SK-N-SH treated with all-trans-retinoic acid at 6 μM for 48 hours (cell line): ENCODE results near the gene SESN2.

Source experiments
- ATAC-seq: fragments of 200-7000 bp; cut with Tn5 transposase; 3 replicates; pipeline ENCODE4 v1.9.1; 2020; ENCODE audit warnings: mild to moderate bottlenecking, moderate library complexity
- ARNTL ChIP-seq: fragments of 450-650 bp; formaldehyde crosslinking; IDR thresholded peaks from 2 replicates; pipeline ENCODE4 v1.5.0; 2020; ENCODE audit warnings: low read depth, mild to moderate bottlenecking, moderate library complexity, borderline replicate concordance
- BACH2 ChIP-seq: fragments of 250-450 bp; sonication (Bioruptor Pico); IDR thresholded peaks from 2 replicates; pipeline ENCODE4 v1.9.0; 2021; ENCODE audit warnings: mild to moderate bottlenecking, borderline replicate concordance
- CREB5 ChIP-seq: fragments of 250-450 bp; sonication (Bioruptor Pico); IDR thresholded peaks from 2 replicates; pipeline ENCODE4 v1.5.1; 2020; ENCODE audit warnings: low read depth, mild to moderate bottlenecking, moderate library complexity
- CSDC2 ChIP-seq: fragments of 250-450 bp; sonication (Bioruptor Pico); IDR thresholded peaks from 2 replicates; pipeline ENCODE4 v1.5.0; 2020; ENCODE audit warnings: mild to moderate bottlenecking, moderate library complexity
- ESRRG ChIP-seq: fragments of 250-450 bp; sonication (Bioruptor Pico); IDR thresholded peaks from 2 replicates; pipeline ENCODE4 v1.6.1; 2021; ENCODE audit warnings: mild to moderate bottlenecking
- ISL1 ChIP-seq: fragments of 250-450 bp; sonication (Bioruptor Pico); IDR thresholded peaks from 2 replicates; pipeline ENCODE4 v2.1.2; 2022; ENCODE audit warnings: mild to moderate bottlenecking, moderate library complexity
- OSR1 ChIP-seq: fragments of 250-450 bp; sonication (Bioruptor Pico); IDR thresholded peaks from 2 replicates; pipeline ENCODE4 v1.8.0; 2022; ENCODE audit warnings: moderate library complexity, mild to moderate bottlenecking, inconsistent platforms
- PATZ1 ChIP-seq: fragments of 250-450 bp; sonication (Bioruptor Pico); IDR thresholded peaks from 2 replicates; pipeline ENCODE4 v1.8.0; 2020; ENCODE audit warnings: mild to moderate bottlenecking, moderate library complexity, borderline replicate concordance
- PPARA ChIP-seq: fragments of 250-450 bp; sonication (Bioruptor Pico); IDR thresholded peaks from 2 replicates; pipeline ENCODE4 v1.5.0; 2020; ENCODE audit warnings: mild to moderate bottlenecking, borderline replicate concordance
- RARB ChIP-seq: fragments of 250-450 bp; sonication (Bioruptor Pico); IDR thresholded peaks from 2 replicates; pipeline ENCODE4 v1.8.0; 2021; ENCODE audit warnings: mild to moderate bottlenecking, moderate library complexity
- SNAI2 ChIP-seq: fragments of 250-450 bp; sonication (Bioruptor Pico); IDR thresholded peaks from 2 replicates; pipeline ENCODE4 v1.5.0; 2020; ENCODE audit warnings: mild to moderate bottlenecking, moderate library complexity
- TCF4 ChIP-seq: fragments of 250-450 bp; sonication (Bioruptor Pico); IDR thresholded peaks from 2 replicates; pipeline ENCODE4 v1.8.0; 2021; ENCODE audit warnings: mild to moderate bottlenecking, moderate library complexity, borderline replicate concordance
- TOX ChIP-seq: fragments of 250-450 bp; sonication (Bioruptor Pico); IDR thresholded peaks from 2 replicates; pipeline ENCODE4 v1.8.0; 2021; ENCODE audit warnings: mild to moderate bottlenecking, moderate library complexity, borderline replicate concordance
- TSHZ2 ChIP-seq: fragments of 250-450 bp; sonication (Bioruptor Pico); IDR thresholded peaks from 2 replicates; pipeline ENCODE4 v1.5.0; 2020; ENCODE audit warnings: mild to moderate bottlenecking, moderate library complexity
- ZC3H10 ChIP-seq: fragments of 250-450 bp; sonication (Bioruptor Pico); IDR thresholded peaks from 2 replicates; pipeline ENCODE4 v1.5.1; 2021; ENCODE audit warnings: mild to moderate bottlenecking, moderate library complexity
- ZFP3 ChIP-seq: fragments of 250-450 bp; sonication (Bioruptor Pico); IDR thresholded peaks from 2 replicates; pipeline ENCODE4 v1.5.0; 2020; ENCODE audit warnings: mild to moderate bottlenecking, moderate library complexity
- ZFP30 ChIP-seq: fragments of 450-650 bp; formaldehyde crosslinking; IDR thresholded peaks from 2 replicates; pipeline ENCODE4 v1.5.0; 2022; ENCODE audit warnings: mild to moderate bottlenecking, moderate library complexity
- ZNF565 ChIP-seq: fragments of 450-650 bp; formaldehyde crosslinking; conservative IDR thresholded peaks from 2 replicates; pipeline ENCODE4 v1.5.0; 2020; ENCODE audit warnings: low read depth, mild to moderate bottlenecking, moderate library complexity
- ZNF70 ChIP-seq: fragments of 450-650 bp; formaldehyde crosslinking; IDR thresholded peaks from 2 replicates; pipeline ENCODE4 v1.5.0; 2020; ENCODE audit warnings: mild to moderate bottlenecking, moderate library complexity
- ZNF8 ChIP-seq: fragments of 450-650 bp; formaldehyde crosslinking; IDR thresholded peaks from 2 replicates; pipeline ENCODE4 v1.5.0; 2020; ENCODE audit warnings: mild to moderate bottlenecking, moderate library complexity

SESN2 gene

GRCh38 chr1:28273216-28273860 lies 14.0 kb downstream of the SESN2 start:
- TF ChIP-seq TCF4 (CRISPR knock-in tag): no peak
- no peak for TF ChIP-seq ARNTL (CRISPR knock-in tag)
- no peak for TF ChIP-seq ZFP30 (CRISPR knock-in tag)
- TF ChIP-seq PATZ1 (CRISPR knock-in tag): no peak
- TF ChIP-seq ZFP3 (CRISPR knock-in tag): no peak
- no peak for TF ChIP-seq TSHZ2 (CRISPR knock-in tag)
- no peak for TF ChIP-seq RARB
- TF ChIP-seq BACH2 (CRISPR knock-in tag): no peak
- no peak for TF ChIP-seq ZNF565 (CRISPR knock-in tag)
- no peak for TF ChIP-seq OSR1 (CRISPR knock-in tag)
- no peak for TF ChIP-seq CREB5 (CRISPR knock-in tag)
- no peak for TF ChIP-seq ESRRG (CRISPR knock-in tag)
- no peak; the same call in 2 of the 3 replicates for ATAC-seq

GRCh38 chr1:28278763-28279162 lies 19.4 kb downstream of the SESN2 start:
- no peak for ATAC-seq
- TF ChIP-seq ZNF565 (CRISPR knock-in tag): no peak
- TF ChIP-seq CREB5 (CRISPR knock-in tag): no peak
- TF ChIP-seq OSR1 (CRISPR knock-in tag): no peak
- TF ChIP-seq BACH2 (CRISPR knock-in tag): no peak
- TF ChIP-seq CSDC2 (CRISPR knock-in tag): no peak
- no peak for TF ChIP-seq SNAI2
- TF ChIP-seq TSHZ2 (CRISPR knock-in tag): no peak
- no peak for TF ChIP-seq ISL1 (CRISPR knock-in tag)
- TF ChIP-seq TCF4 (CRISPR knock-in tag): no peak

GRCh38 chr1:28279721-28280120 lies 20.4 kb downstream of the SESN2 start:
- no peak for ATAC-seq
- TF ChIP-seq TSHZ2 (CRISPR knock-in tag): no peak
- no peak for TF ChIP-seq CSDC2 (CRISPR knock-in tag)
- no peak for TF ChIP-seq ARNTL (CRISPR knock-in tag)
- no peak for TF ChIP-seq ZFP3 (CRISPR knock-in tag)
- TF ChIP-seq ESRRG (CRISPR knock-in tag): no peak
- no peak for TF ChIP-seq BACH2 (CRISPR knock-in tag)
- no peak for TF ChIP-seq PPARA (CRISPR knock-in tag)
- no peak for TF ChIP-seq TCF4 (CRISPR knock-in tag)
- TF ChIP-seq TOX (CRISPR knock-in tag): no peak
- no peak for TF ChIP-seq RARB
- TF ChIP-seq ZNF565 (CRISPR knock-in tag): no peak
- no peak for TF ChIP-seq OSR1 (CRISPR knock-in tag)
- no peak for TF ChIP-seq ZC3H10 (CRISPR knock-in tag)
- no peak for TF ChIP-seq ISL1 (CRISPR knock-in tag)
- no peak for TF ChIP-seq ZNF8 (CRISPR knock-in tag)
- TF ChIP-seq ZNF70 (CRISPR knock-in tag): no peak
- TF ChIP-seq SNAI2: no peak
